ENCODE measurements around the gene ORC4.

- TF ChIP-seq EP300 (IDR thresholded peaks at IDR 0.05) (no peak), CTCF (IDR thresholded peaks at IDR 0.05) (peak in 5 of 7 experiments; percentile 69 to 86 (median 82))
Measured at GRCh38 chr2:147937744-147938349, 82.7 kb downstream of the ORC4 start.

Data from stomach (tissue), 4 donors.